ENCODE results near the gene ACSL4. TPM values are rescaled to one million over a fixed set of nuclear protein-coding genes. Genes with fewer than 3 reads are reported as not detected.
"Not testable (repeated sequence)": the region's sequence is repeated elsewhere in the genome, so short reads cannot be mapped to it uniquely, and the experiment has no call there.

ACSL4 gene
- total RNA-seq, 1 donor from 2014 or later = 75.9 TPM

DNA sequence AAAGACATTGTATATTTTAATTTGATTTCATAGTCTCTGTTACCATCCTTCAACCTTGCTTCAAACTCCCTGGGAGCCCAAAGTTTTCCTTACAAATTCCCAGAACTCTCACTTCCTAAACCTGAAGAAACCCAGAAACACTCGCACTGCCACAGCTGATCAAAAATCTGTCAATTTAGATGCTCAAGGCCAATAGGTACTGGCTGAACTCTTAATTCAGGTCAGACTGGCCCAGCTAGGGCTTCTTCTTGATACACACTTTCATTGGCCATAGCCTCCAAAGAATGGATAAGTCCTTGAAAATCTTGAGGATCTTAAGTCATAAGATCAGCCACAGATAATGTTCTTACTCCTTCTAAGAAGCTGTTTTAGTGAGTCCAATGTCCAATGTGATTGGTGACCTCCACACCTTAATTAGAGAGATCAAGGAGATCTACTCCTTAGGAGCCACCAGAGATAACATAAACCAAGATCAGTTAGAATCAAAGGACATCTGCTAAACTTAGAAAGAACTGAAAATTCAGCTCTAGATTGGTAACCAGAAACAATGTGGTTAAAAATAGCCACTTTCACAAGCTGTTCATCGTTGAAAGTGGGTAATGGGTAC, 51.5 kb downstream of the ACSL4 start:
- no peak overlapping the region for H3K27ac Mint-ChIP-seq
- H3K36me3 Mint-ChIP-seq (ENCODE audit: low read depth) = peaks cover 26% of the 10 kb centered on the region
- no peaks in the 10 kb centered on the region for H3K9me3 Mint-ChIP-seq
- DNase-seq = no peak
- intact Hi-C loops (cut with micrococcal nuclease) = no loop called here
- no peak overlapping the region for H3K4me3 Mint-ChIP-seq
- H3K27me3 Mint-ChIP-seq = no peaks in the 10 kb centered on the region
- H3K4me1 Mint-ChIP-seq = peaks cover 10% of the 10 kb centered on the region

- intact Hi-C loops (cut with micrococcal nuclease) = no loop called here
- no peak for DNase-seq
- H3K36me3 Mint-ChIP-seq (ENCODE audit: low read depth) = peaks cover 32% of the 10 kb centered on the region
These were observed 53.2 kb downstream of the ACSL4 start for GRCh38 chrX:109679820-109680219.

DNA sequence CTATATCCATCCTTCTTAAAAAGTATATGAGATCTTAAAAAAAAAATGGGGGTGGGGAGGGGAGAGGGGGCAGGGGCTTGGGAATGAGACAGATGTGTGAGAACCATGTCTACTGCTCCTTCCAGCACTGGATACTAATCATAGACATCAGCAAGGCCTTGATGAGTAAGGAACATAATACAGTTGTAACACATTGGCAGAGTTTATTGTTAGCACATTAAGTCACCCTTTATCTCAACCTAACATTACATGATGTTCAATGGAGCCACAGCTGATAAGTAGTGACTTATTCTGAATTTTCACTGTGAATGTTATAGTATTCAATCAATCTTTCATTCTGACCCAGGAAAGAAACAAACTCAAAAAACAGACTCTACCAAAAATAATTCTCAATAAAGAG, 60.8 kb downstream of the ACSL4 start:
- Mint-ChIP-seq H3K27ac (no peak overlapping the region), H3K36me3 (ENCODE audit: low read depth) (peaks cover 36% of the 10 kb centered on the region), H3K27me3 (no peaks in the 10 kb centered on the region)

More at GRCh38 chrX:109679820-109680219, 53.2 kb downstream of the ACSL4 start:
- Mint-ChIP-seq H3K9me3 (no peaks in the 10 kb centered on the region), H3K27ac (no peak overlapping the region), H3K4me3 (no peak overlapping the region), H3K27me3 (no peaks in the 10 kb centered on the region), H3K4me1 (peaks cover 6% of the 10 kb centered on the region)

GRCh38 chrX:109671170-109671569, 61.9 kb downstream of the ACSL4 start:
- H3K4me3 Mint-ChIP-seq; H3K27ac Mint-ChIP-seq; DNase-seq; H3K9me3 Mint-ChIP-seq; H3K27me3 Mint-ChIP-seq; H3K4me1 Mint-ChIP-seq; intact Hi-C loops (cut with micrococcal nuclease): not testable (repeated sequence)
- H3K36me3 Mint-ChIP-seq (ENCODE audit: low read depth) = peaks cover 38% of the 10 kb centered on the region

More for the DNA sequence above, 60.8 kb downstream of the ACSL4 start:
- no peak for DNase-seq
- intact Hi-C loops (cut with micrococcal nuclease) = no loop called here
- no peaks in the 10 kb centered on the region for H3K4me1 Mint-ChIP-seq
- no peaks in the 10 kb centered on the region for H3K9me3 Mint-ChIP-seq
- H3K4me3 Mint-ChIP-seq = no peak overlapping the region

GRCh38 chrX:109667986-109668385, 65.1 kb downstream of the ACSL4 start:
- intact Hi-C loops (cut with micrococcal nuclease) = no loop called here
- H3K9me3 Mint-ChIP-seq = no peaks in the 10 kb centered on the region
- DNase-seq = no peak
- no peak overlapping the region for H3K4me3 Mint-ChIP-seq
- no peaks in the 10 kb centered on the region for H3K4me1 Mint-ChIP-seq
- no peaks in the 10 kb centered on the region for H3K27me3 Mint-ChIP-seq
- peaks cover 44% of the 10 kb centered on the region for H3K36me3 Mint-ChIP-seq (ENCODE audit: low read depth)
- no peak overlapping the region for H3K27ac Mint-ChIP-seq

- H3K36me3 Mint-ChIP-seq (ENCODE audit: low read depth) = peaks cover 65% of the 10 kb centered on the region
- peaks cover 10% of the 10 kb centered on the region for H3K9me3 Mint-ChIP-seq
- H3K4me3 Mint-ChIP-seq = no peak overlapping the region
- no peaks in the 10 kb centered on the region for H3K27me3 Mint-ChIP-seq
- DNase-seq = no peak
- no peak overlapping the region for H3K27ac Mint-ChIP-seq
- no peaks in the 10 kb centered on the region for H3K4me1 Mint-ChIP-seq
- intact Hi-C loops (cut with micrococcal nuclease) = no loop called here
These were observed 72.5 kb downstream of the ACSL4 start for GRCh38 chrX:109660435-109661143.

- Mint-ChIP-seq H3K27ac (no peak overlapping the region), H3K27me3 (no peaks in the 10 kb centered on the region), H3K9me3 (peaks cover 10% of the 10 kb centered on the region), H3K36me3 (ENCODE audit: low read depth) (peaks cover 61% of the 10 kb centered on the region), H3K4me3 (no peak overlapping the region), H3K4me1 (no peaks in the 10 kb centered on the region)
- intact Hi-C loops (cut with micrococcal nuclease) = no loop called here
- DNase-seq = no peak
These were observed 74.7 kb downstream of the ACSL4 start for GRCh38 chrX:109658391-109658790.

- H3K9me3 Mint-ChIP-seq = peaks cover 10% of the 10 kb centered on the region
- peaks cover 53% of the 10 kb centered on the region for H3K36me3 Mint-ChIP-seq (ENCODE audit: low read depth)
- intact Hi-C loops (cut with micrococcal nuclease); H3K4me3 Mint-ChIP-seq; H3K27me3 Mint-ChIP-seq; H3K27ac Mint-ChIP-seq; DNase-seq; H3K4me1 Mint-ChIP-seq: not testable (repeated sequence)
These were observed 75.7 kb downstream of the ACSL4 start for GRCh38 chrX:109657364-109657763.

GRCh38 chrX:109656774-109657173, 76.3 kb downstream of the ACSL4 start:
- H3K4me1 Mint-ChIP-seq = no peaks in the 10 kb centered on the region
- intact Hi-C loops (cut with micrococcal nuclease) = no loop called here
- H3K27ac Mint-ChIP-seq = no peak overlapping the region
- H3K27me3 Mint-ChIP-seq = no peaks in the 10 kb centered on the region
- H3K9me3 Mint-ChIP-seq = peaks cover 10% of the 10 kb centered on the region
- H3K36me3 Mint-ChIP-seq (ENCODE audit: low read depth) = peaks cover 50% of the 10 kb centered on the region
- no peak overlapping the region for H3K4me3 Mint-ChIP-seq
- no peak for DNase-seq

- Mint-ChIP-seq H3K27me3 (no peaks in the 10 kb centered on the region), H3K4me1 (no peaks in the 10 kb centered on the region), H3K9me3 (peaks cover 10% of the 10 kb centered on the region), H3K27ac (no peak overlapping the region), H3K36me3 (ENCODE audit: low read depth) (peaks cover 46% of the 10 kb centered on the region), H3K4me3 (no peak overlapping the region)
- no peak for DNase-seq
- intact Hi-C loops (cut with micrococcal nuclease) = no loop called here
These were observed 77.4 kb downstream of the ACSL4 start for GRCh38 chrX:109655502-109656201.

GRCh38 chrX:109654516-109655109, 78.4 kb downstream of the ACSL4 start:
- DNase-seq = no peak
- Mint-ChIP-seq H3K27me3 (no peaks in the 10 kb centered on the region), H3K27ac (no peak overlapping the region), H3K9me3 (peaks cover 10% of the 10 kb centered on the region), H3K4me1 (no peaks in the 10 kb centered on the region), H3K36me3 (ENCODE audit: low read depth) (peaks cover 37% of the 10 kb centered on the region), H3K4me3 (no peak overlapping the region)
- intact Hi-C loops (cut with micrococcal nuclease) = no loop called here

- H3K4me1 Mint-ChIP-seq = not testable (repeated sequence)
These were observed 88.4 kb downstream of the ACSL4 start for GRCh38 chrX:109644671-109645070.

GRCh38 chrX:109643687-109644086, 89.4 kb downstream of the ACSL4 start:
- H3K4me3 Mint-ChIP-seq = no peak overlapping the region
- peaks cover 17% of the 10 kb centered on the region for H3K36me3 Mint-ChIP-seq (ENCODE audit: low read depth)

More at GRCh38 chrX:109644671-109645070, 88.4 kb downstream of the ACSL4 start:
- H3K9me3 Mint-ChIP-seq; DNase-seq; intact Hi-C loops (cut with micrococcal nuclease); H3K27me3 Mint-ChIP-seq; H3K4me3 Mint-ChIP-seq: not testable (repeated sequence)
- H3K36me3 Mint-ChIP-seq (ENCODE audit: low read depth) = peaks cover 15% of the 10 kb centered on the region
- H3K27ac Mint-ChIP-seq = peak overlapping the region; percentile 34

DNA sequence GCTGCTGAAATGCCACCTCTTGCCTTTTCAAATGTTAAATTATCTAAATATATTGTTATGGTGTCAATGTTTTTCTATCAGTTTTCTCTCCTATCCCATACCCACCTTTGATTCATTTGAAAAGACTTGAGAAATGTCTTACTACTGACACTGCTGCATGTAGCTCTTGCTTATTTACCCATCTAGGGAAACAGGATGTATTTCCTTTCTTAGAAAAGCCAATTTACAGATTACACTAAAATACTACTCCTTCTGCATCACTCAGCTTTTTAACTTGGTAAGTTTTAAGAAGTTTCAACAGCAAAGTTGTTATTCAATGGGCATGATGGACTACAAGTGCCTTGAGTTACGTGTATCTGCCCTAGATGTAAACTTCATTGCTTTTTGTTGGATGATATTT, 94.9 kb downstream of the ACSL4 start:
- peak overlapping the region; percentile 46 for H3K27ac Mint-ChIP-seq
- peaks cover 3% of the 10 kb centered on the region for H3K9me3 Mint-ChIP-seq
- intact Hi-C loops (cut with micrococcal nuclease) = loop anchor here (10.0 kb wide), 1 partner anchor 93 kb away; no protein-coding TSS in a partner anchor
- no peaks in the 10 kb centered on the region for H3K27me3 Mint-ChIP-seq
- peaks cover 15% of the 10 kb centered on the region for H3K4me1 Mint-ChIP-seq
- H3K36me3 Mint-ChIP-seq (ENCODE audit: low read depth) = peaks cover 26% of the 10 kb centered on the region
- no peak for DNase-seq
- peak overlapping the region; percentile 45 for H3K4me3 Mint-ChIP-seq

More at GRCh38 chrX:109643687-109644086, 89.4 kb downstream of the ACSL4 start:
- Mint-ChIP-seq H3K27me3 (no peaks in the 10 kb centered on the region), H3K9me3 (no peaks in the 10 kb centered on the region), H3K27ac (no peak overlapping the region), H3K4me1 (peaks cover 11% of the 10 kb centered on the region)
- intact Hi-C loops (cut with micrococcal nuclease) = no loop called here
- no peak for DNase-seq
